Raji (cell line): ENCODE measurements around the gene INAFM2.

ENCODE experiments used
- POLR2A ChIP-seq: IDR thresholded peaks from 2 replicates; pipeline ENCODE4 v1.6.1; 2011; ENCODE audit warnings: low read depth, low read length, control low read depth; ENCODE audit not compliant: insufficient read depth

INAFM2 gene

DNA sequence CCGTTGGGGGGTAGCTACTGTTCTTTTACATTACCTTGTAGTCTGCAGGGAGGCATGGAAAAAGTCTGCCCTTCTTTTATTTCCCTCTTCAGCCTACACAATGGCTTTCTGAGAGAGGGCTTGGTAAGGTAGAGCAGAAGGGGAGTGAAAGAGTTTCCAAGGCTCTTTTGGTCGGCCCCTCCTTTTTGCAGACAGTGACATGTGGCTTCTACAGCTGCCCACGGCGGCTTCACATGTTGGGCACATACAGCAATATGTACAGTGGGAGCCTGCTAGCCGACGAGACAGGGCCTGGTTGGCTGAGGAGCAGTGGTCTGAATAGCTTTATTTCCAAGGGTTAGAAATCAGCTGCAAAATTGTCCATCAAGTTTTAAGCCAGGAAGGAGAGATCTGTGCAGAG is 4.0 kb downstream of the INAFM2 start:
- TF ChIP-seq POLR2A = no peak

DNA sequence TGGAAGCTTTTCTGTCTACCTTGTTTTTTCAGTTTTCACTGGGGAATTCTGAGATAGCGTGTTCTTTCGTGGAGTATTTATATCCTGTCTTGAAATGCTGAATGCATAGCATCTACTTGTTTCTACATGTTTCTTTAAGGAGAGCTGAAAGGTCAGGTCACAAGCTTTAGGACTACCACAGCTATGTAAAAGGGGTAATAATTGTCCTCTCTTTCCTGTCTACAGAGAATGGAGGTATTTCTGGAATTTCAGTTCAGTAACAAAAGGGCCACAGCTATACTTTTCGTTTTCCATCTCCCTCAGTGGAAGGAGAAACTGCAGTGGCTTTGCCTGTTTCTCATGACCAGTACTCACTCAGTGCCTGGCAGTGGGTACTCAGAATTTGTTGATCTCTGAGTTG is 4.7 kb downstream of the INAFM2 start:
- no peak for TF ChIP-seq POLR2A

DNA sequence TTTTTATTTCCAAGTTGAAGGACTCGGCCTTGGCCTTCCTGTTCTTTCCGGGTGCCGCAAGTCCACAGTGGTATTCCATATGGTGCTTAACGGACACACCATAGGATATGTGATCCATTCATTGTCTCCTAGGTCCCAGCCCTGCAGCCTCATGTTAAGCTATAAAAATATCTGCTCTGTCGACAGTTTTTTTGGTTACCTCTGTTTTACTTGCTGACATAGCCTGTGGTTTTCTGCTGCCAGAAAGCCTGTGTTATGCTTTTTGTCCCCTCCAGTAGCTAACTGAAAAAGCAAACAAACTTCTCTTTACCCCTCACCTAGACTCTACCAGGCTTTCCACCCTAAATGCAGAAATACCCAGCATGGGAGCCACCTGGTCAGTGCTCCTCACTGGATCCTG is 5.3 kb downstream of the INAFM2 start:
- no peak for TF ChIP-seq POLR2A

DNA sequence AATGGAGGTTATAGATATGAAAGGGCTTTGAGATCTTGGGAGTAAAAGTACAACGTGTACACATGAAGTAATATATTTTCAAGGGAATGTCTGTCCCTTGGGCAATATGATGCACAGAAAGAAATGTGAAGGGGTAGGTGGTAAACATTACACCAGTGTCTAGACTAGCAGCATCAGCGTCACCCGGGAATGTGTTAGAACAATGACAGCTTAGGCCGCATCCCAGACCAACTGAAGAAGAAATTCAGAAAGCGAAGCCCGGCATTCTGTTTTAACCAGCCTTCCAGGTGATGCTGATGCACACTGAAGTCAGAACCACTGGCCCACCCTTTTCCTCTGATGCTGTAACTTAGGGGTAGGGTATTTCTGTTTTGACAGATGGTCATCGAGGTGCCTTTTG is 6.3 kb downstream of the INAFM2 start:
- TF ChIP-seq POLR2A = no peak

DNA sequence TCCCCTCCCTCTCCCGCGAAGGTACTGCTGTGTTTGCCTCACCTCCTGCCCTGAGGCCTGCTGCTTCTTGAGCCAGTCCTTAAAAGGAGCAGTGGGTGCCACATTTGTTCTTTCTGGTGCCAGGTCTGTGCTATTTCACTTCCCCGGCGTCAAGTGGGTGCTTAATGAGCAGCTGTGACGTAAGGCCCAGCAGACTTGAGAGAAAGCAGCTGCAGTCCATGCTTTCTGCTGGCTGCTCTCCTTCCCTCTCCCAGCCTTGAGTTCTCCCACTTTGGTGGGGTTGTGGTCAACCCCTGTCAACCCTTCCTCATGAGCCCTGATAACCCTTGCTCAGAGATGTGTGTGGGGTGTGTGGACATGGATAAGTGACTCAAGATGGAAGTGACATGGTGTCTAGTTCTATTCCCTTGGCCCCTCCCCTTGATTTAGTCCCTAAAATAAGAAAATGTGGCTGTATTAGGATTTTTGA is 6.9 kb downstream of the INAFM2 start:
- TF ChIP-seq POLR2A = no peak

DNA sequence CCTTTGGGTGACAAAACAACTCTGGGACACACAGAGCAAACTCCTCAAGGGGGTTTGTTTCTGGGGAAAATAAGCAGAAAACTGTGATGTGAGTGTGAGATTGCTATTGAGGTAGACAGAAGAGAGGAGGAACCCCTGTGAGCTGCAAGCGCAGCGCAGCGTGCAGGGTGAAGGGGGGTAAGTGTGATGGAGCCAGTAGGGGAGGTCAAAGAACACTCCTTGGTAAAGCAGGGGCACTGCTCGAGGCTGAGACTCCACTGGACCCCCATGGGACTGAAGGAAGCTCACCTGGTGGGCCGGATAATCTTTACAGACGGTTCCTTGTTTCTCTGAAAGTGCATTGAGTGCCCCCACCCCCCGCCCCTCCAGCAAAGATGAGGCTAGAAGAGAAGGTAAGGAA is 7.5 kb downstream of the INAFM2 start:
- no peak for TF ChIP-seq POLR2A

DNA sequence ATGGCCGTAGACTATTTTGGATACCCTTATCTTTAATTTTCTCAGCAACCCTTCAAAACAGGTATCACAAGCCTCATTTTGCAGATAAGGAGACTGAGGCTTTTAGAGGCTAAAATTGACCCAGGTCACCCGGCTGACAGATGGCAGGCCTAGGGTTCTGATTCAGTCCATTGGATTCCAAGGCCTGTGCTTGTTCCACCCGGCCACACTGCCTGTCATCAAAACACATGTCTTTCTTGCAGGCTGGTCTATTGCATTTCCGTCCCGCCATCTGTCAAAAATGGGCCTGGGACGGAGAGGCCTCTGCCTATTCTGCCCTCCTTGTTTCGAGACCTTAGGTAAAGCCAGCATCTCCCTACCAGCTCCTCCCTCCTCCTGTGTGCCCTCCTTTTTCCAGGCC is 8.1 kb downstream of the INAFM2 start:
- no peak for TF ChIP-seq POLR2A

DNA sequence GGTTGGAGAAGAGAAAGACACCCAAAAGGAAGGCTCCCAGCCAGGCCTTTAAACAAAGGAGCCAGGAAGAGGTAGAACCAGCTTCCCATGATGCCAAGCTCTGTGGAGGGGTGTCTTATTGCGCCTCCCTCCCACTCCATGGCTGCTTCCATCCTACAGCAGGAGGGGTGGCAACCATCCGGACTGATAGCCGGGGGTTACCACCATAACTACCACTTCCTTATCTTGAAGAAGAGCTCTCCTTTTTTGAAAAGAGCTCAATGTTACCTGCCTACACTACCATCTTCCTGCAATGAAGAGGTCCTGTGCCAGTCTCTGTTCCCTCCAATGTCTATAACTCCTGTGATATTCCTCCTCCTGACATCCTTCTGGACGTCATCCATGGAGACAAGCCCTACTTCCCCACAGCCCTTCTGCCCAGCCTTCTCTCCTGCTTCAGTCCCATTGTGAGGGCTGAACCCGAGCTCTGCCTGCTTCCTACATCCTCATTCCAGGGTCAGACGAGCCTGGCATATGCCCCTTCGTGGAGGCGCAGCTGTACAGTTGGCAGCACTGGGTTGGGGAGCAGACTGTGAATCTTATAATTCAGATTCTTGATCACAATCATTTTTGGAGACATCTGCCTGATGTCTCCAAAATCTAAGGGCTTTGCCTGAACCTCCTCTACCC is 8.8 kb downstream of the INAFM2 start:
- TF ChIP-seq POLR2A = no peak

DNA sequence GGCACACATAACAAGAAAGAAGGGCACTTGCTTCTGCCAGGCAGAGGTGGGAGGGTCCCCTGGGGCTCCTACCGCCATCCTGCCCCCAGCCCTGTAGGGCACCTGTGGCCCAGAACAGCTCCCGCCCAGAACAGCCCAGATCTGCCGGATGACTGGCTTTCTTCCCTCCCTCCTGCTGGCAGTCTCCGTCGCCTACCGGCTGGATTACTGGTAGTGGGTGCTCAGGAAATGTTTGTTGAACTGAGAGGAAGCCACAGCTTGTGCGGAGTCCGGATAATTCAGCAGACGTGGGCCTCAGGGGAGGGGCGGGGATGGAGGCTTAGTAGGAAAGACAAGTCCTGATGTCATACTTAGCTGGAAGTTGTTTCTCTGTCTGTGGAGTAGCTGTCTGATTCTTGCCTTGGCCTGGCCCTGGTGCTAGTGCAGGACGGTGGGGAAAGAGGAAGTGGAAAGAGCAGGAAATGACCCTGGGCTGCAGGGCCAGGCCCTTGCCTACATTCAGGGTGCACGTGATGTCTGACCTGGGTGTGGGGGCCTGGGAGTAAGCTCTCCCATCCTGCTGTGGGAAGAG is 10.5 kb downstream of the INAFM2 start:
- TF ChIP-seq POLR2A = no peak

DNA sequence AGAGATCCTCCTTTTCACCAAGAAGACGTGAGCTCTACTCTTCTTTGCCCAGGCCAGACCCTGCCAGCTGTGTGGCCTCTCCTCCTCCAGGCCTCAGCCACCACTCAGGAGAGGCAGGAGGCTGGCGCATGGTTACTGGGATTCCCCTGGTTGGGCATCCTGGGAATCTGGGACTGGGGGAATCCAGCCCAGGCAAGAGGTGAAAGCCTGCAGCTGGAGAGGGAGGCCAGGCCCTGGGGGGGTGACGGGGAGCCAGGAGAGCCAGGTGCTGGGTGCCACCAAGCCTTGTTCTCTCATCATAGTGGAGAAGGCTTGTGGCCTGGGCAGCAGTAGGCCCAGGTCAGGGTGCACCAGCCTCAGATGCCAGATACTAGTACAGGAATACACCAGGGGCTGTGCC is 11.0 kb downstream of the INAFM2 start:
- no peak for TF ChIP-seq POLR2A

DNA sequence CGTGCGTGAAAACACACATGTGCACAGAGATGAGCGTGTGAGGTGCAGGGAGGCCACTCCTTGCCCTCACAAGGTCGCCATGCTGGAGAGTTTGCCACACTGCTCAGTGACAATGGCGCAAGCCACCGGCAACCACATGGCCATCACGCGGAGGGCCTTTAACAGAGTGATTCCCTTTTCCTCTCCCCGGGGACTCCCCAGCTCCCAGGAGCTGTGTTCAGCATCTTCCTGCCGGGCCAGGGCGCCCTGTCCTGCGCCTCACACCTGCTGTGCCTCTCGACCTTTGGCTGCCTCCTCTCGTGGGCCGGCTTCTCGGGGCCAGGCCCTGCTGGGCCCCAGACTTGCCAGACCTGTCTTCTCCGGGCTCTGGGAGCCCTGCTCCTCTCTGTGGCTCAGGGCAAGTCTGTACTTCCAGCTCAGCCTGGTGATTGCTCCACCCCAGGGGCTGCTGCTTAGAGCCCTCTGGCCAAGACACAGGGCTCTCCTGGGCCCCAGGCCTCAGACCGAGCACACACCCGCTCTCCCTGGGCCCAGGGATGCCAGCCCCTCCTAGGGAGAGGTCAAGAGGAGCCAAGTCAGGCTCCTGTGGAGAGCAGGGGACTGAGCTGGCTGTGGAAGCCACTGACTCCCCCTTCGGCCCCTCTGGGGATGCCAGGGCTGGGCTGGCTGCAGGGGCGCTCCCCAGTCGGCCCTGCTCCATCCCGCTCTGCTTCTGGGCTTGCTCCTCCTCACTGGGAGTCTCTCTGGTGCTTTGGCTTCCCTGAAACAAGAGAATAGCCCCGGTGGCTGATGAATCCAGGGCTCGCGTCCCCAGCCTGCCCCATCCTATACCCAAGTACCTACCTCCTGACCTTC is 11.7 kb downstream of the INAFM2 start:
- no peak for TF ChIP-seq POLR2A

DNA sequence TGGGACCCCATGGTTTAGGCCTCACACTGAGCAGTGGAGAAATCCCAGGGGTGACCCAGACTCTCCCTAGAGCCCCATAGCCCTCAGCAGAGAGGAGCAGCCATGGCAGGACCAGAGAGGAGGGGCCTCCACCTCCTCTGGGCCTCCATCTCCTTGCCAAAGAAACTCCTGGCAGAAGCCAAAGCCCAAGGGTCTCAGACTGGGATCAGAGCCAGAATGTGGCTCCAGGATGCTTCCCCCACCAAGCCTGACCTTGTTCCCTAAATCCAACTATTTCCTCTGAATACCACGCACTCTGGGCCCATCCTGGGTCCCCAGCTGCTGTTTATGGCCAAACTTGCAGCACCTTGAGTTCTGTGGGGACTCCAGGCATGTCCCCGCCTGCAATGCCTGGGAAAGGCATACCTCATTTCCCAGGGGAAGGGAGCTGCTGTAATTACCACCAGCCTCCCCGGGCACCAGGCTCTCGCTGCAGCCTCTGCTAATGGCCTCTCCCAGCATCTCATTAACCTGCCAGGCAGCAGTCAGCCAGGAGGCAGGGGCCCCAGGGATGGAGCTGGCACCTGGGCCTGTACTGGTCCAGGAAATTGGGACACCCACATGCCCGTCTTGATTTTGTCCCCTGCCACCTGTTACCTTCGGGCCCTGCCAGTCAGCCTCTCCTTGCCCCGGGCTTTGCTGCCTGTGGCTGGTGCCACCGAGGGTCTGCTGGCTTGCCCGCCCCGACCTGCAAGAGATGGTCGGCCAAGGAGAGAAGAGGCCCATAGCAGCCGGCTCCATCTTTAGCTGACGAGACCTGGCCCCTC is 12.6 kb downstream of the INAFM2 start:
- no peak for TF ChIP-seq POLR2A

DNA sequence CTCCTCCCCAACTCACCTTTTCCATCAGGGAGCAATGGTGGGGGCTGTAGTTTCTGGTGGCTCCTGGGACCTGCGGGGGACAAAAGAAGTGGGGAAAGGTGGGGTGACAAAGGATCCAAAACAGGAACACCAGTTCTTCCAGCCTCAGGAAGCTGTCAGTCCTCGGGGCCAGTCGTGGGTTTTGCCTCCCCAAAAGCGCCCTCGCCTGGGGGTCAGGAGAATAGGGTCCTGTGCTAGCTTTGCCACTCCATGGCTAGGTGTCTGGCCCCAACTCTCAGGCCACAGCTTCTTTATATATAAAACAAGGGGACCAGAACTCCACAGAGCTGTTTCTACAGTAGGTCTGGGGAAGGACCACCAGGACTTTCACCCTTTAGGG is 13.2 kb downstream of the INAFM2 start:
- no peak for TF ChIP-seq POLR2A

DNA sequence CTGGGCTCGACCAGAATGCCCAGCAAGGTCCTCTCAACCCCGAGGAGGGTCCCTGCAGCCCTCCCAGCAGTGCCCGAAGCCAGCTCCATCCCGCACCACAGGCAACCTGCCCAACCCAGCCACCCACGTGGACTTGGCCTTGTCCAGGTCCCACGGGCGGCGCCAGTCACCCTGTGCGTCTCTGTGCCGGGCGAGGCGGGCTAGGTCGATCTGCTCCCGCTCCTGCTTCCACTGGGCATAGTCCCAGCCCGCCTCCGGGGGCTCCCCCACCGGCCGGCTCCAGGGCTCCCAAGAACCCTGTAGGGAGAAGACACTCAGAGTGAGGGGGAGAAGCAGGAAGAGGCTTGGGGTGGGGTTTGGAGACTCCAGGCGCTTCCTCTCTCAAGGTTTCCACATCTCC is 14.1 kb downstream of the INAFM2 start:
- TF ChIP-seq POLR2A = no peak

DNA sequence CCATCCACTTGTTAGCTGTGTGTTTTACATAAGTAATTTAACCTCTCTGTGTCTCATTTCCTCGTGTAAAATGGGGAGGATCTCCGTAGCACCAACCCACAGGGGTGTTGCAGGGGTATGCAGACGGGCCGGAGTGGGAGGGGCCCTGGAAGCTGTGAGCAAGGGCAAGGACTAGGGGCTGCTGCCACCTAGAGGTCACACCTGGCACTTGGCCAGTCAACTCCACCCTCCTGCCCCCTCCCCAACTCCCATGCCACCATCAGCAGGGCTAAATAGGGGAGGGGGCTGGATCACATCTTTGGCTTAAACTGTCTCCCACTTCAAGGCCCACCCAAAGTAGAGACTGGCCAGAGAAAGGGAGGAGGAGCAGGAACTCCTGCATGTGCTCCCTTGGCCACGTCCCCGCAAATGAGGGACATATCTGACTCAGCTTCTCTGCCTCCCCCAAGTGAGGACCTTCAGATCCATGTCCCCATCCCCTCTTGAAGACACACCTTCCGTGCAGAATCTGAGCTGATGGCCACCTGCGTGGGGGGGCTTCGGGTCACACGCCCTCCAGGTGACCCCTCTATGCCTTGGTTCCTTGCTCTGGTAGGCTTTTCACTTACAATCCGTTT is 14.7 kb downstream of the INAFM2 start:
- TF ChIP-seq POLR2A = no peak
